HFF-Myc (cell line): Measurements from ENCODE around the gene MAST3.

Experiments
- DNase-seq: peaks from one replicate; pipeline ENCODE4 v3.0.0-alpha.2; 2011; ENCODE audit warnings: low read depth; ENCODE audit errors: extremely low read depth
- H3K4me3 ChIP-seq: replicated peaks from 2 replicates; pipeline ENCODE4 v1.5.1; 2011; ENCODE audit warnings: low read depth, mild to moderate bottlenecking, control low read depth, low read length
- CTCF ChIP-seq: IDR thresholded peaks from 2 replicates; pipeline ENCODE4 v1.5.1; 2012; ENCODE audit warnings: mild to moderate bottlenecking, low read depth, low read length, control low read depth; ENCODE audit errors: missing control alignments

MAST3 gene

GRCh38 chr19:18192673-18193387, 95.3 kb downstream of the MAST3 start, which contains the start of gene MPV17L2:
Gene MPV17L2 (plus strand): TSS chr19:18193218. CDS start chr19:18193282, 64 bp downstream.
- H3K4me3 ChIP-seq = peak within 1 kb of the TSS; percentile 84
- no peak for TF ChIP-seq CTCF
- DNase-seq = peak; percentile 100

GRCh38 chr19:18193388-18194180, 96.0 kb downstream of the MAST3 start:
- no peak for DNase-seq
- TF ChIP-seq CTCF = no peak
- H3K4me3 ChIP-seq = peak overlapping the region; percentile 84

GRCh38 chr19:18194181-18194530, 96.6 kb downstream of the MAST3 start:
- H3K4me3 ChIP-seq = peak overlapping the region; percentile 84
- no peak for DNase-seq
- no peak for TF ChIP-seq CTCF

- H3K4me3 ChIP-seq = peak overlapping the region; percentile 84
- DNase-seq = no peak
- TF ChIP-seq CTCF = no peak
Measured at GRCh38 chr19:18194554-18195238, 97.1 kb downstream of the MAST3 start.

- no peak for DNase-seq
- no peak overlapping the region for H3K4me3 ChIP-seq
- TF ChIP-seq CTCF = no peak
Measured at GRCh38 chr19:18196511-18196845, 98.9 kb downstream of the MAST3 start.

- DNase-seq = no peak
- no peak for TF ChIP-seq CTCF
Measured at GRCh38 chr19:18197306-18197705, 99.7 kb downstream of the MAST3 start.

More at GRCh38 chr19:18197306-18197705, 99.7 kb downstream of the MAST3 start:
- no peak overlapping the region for H3K4me3 ChIP-seq
